KOPT-K1 (cell line): ENCODE results near the gene TRIM77.
"Not testable (repeated sequence)": the region's sequence is repeated elsewhere in the genome, so short reads cannot be mapped to it uniquely, and the experiment has no call there.

Source experiments
- H3K27ac ChIP-seq: fragments of 200-600 bp; sonication (generic); 2 replicates; pipeline ENCODE4 v1.5.1; 2016; ENCODE audit warnings: antibody characterized with exemption, mild to moderate bottlenecking, low read depth, low read length; ENCODE audit not compliant: poor library complexity, severe bottlenecking
- H3K36me3 ChIP-seq: fragments of 200-600 bp; sonication (generic); 2 replicates; pipeline ENCODE4 v1.5.1; 2017; ENCODE audit warnings: antibody characterized with exemption, mild to moderate bottlenecking, low read length, moderate library complexity; ENCODE audit not compliant: insufficient read depth
- H3K9me3 ChIP-seq: fragments of 200-600 bp; sonication (generic); 2 replicates; pipeline ENCODE4 v1.5.1; 2017; ENCODE audit warnings: antibody characterized with exemption, low read length, mild to moderate bottlenecking; ENCODE audit not compliant: insufficient read depth, poor library complexity, severe bottlenecking

TRIM77 gene

GRCh38 chr11:89709999-89710398, at the start of gene TRIM77:
TSS of gene TRIM77 (plus strand) at chr11:89710299. CDS start at chr11:89710299, 0 bp downstream.
- not testable (repeated sequence) for H3K9me3 ChIP-seq, H3K36me3 ChIP-seq, H3K27ac ChIP-seq

- no peak overlapping the region for H3K27ac ChIP-seq
- no peaks in the 10 kb centered on the region for H3K9me3 ChIP-seq
- no peaks in the 10 kb centered on the region for H3K36me3 ChIP-seq
Measured at GRCh38 chr11:89667001-89667400, 43.1 kb upstream of the TRIM77 start.

DNA sequence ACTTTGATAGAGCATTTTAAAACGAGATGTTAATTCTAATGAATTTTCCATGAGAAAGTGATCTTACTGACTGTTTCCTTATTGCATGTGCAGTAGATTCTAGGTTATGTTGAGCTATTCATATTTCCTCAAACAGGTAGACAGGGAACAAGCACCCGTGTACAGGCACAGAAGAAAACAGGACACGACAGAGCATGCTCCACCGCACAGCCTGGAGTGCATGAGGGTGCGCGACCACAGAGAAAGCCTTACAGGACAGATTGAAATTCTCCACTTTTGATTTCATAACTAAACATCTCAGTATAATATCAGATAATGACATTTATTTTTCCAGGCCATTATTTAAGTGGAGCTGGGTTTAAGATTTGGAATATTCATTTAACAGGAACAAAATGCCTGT, 41.9 kb upstream of the TRIM77 start:
- H3K36me3 ChIP-seq, H3K27ac ChIP-seq, H3K9me3 ChIP-seq: not testable (repeated sequence)

DNA sequence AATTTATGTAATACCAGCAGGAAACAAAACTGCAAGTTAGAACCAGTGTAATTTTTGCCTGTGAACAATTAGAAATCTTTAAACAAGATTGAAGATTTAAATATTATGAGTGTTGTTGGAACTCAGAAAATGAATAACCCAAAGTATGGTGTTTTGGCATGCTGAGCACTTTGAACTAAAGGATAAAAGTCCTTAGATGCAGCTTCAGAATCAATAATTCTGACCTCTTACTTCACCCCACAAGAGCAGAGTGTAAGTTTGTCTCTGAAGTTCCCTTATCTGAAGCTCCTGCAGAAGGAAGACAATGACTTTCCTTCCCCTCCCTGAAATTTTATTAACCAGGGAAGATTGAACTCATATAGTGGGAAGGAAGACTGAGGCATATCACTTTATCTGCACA, 40.5 kb upstream of the TRIM77 start:
- H3K9me3 ChIP-seq, H3K36me3 ChIP-seq, H3K27ac ChIP-seq: not testable (repeated sequence)

GRCh38 chr11:89669993-89670669, 40.0 kb upstream of the TRIM77 start:
- not testable (repeated sequence) for H3K27ac ChIP-seq, H3K9me3 ChIP-seq, H3K36me3 ChIP-seq

- H3K9me3 ChIP-seq, H3K27ac ChIP-seq: not testable (repeated sequence)
Measured at GRCh38 chr11:89672547-89672946, 37.6 kb upstream of the TRIM77 start.

DNA sequence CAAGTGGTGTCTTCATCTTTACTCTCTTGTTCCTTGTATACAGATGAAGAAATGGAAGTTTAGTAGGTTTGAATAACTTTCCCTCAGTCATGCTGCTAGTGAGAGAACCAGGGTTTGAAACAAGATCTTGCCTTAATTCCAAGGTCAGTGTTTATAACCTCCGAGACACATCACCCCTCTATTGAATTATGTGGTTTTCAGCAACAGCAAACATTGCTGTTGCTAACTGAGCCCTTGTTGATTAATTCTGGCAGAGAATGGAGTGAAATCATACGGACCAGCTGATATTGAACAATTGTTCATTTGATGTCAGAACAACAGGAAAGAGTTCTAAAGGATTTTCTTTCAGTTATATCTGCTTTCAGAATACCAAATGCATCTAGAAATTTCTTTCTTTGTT, 36.7 kb upstream of the TRIM77 start:
- not testable (repeated sequence) for H3K27ac ChIP-seq, H3K36me3 ChIP-seq, H3K9me3 ChIP-seq

More at GRCh38 chr11:89672547-89672946, 37.6 kb upstream of the TRIM77 start:
- H3K36me3 ChIP-seq = not testable (repeated sequence)

DNA sequence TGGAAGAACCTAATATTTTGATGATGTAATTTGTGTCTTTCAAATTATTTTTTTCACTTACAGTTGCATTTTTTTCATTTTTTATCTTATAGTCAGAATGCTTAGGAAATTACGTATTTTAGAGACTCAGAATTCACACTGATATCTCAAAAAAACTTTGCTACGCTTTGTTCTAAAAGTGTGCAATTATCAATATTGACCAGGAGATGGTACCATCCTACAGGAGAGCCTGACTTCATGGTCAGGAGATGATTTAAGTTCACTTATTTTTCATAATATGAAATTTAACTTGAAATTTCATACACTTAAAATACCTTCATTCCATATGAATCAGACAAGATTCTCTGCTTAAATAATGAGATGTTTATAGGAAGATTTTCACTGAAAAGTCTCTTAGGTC, 34.7 kb upstream of the TRIM77 start:
- not testable (repeated sequence) for H3K27ac ChIP-seq, H3K36me3 ChIP-seq, H3K9me3 ChIP-seq

- H3K36me3 ChIP-seq, H3K9me3 ChIP-seq, H3K27ac ChIP-seq: not testable (repeated sequence)
Measured at GRCh38 chr11:89675948-89676347, 34.2 kb upstream of the TRIM77 start.

DNA sequence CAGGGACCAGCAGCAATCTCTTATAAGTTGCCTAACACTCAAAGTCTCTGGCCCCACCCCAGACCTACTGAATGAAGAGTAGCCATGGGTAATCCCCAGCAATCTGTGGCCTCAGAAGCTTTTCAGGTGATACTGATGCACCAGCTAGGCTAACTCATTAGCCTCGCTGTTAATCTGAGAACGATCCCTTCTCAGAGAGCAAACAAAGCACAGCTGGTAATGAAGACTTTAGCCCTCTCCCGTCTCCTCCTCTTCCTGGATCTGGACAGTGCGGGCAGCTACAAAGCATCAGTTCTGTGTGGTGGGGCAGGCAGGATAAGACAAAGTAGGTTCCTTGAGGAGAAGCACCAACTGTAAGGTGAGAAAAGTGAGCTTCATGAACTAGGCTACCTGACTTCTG, 3.0 kb upstream of the TRIM77 start:
- not testable (repeated sequence) for H3K9me3 ChIP-seq, H3K36me3 ChIP-seq, H3K27ac ChIP-seq

DNA sequence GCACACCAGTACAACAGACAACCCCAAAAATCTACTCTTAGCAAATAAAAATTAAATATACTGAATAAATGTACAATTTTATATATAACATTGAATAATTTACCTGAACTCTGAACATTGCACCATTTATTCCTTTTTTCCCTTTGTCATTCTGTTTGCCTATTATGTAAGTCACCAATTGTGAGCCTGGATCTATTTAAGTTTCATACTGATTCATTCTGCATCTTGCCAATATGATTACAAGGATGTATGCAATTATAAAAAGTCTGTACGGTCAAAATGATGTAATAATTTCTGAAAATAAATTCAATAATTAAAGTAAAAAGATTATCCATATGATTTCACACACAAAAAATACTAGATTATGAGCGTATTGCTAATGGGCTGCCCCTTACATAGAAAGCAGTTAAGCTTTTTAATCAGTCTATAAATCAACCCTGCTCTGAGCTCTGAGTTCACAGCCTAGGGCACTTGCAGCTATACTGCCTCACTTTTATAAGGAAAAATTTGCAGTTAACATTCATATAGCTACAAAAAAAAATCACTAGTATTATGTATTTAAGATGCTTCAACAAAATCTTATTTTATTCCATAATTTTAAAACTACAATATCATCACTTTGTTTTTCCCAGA, 14.9 kb downstream of the TRIM77 start:
- not testable (repeated sequence) for H3K27ac ChIP-seq, H3K9me3 ChIP-seq, H3K36me3 ChIP-seq

DNA sequence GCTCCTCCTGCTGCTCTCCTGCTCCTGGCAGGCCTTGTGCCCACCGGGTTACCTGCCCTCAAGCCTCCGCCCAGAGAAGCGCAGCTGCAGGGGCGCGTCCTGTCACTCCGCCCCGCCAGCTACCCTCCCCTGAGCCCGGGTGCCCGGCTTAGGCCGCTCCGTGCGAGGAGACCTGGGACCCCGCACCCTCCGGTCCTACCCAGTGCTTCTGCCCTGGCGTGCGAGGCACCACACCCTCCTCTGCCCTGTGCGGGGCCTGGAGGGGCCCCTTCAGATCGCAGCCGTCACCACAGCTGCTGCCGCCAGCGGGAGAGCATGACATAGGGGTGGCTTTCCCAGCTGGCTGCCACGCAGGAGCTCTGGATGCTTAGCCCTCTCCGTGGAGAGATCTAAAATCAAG, 20.1 kb downstream of the TRIM77 start:
- not testable (repeated sequence) for H3K27ac ChIP-seq, H3K9me3 ChIP-seq, H3K36me3 ChIP-seq

DNA sequence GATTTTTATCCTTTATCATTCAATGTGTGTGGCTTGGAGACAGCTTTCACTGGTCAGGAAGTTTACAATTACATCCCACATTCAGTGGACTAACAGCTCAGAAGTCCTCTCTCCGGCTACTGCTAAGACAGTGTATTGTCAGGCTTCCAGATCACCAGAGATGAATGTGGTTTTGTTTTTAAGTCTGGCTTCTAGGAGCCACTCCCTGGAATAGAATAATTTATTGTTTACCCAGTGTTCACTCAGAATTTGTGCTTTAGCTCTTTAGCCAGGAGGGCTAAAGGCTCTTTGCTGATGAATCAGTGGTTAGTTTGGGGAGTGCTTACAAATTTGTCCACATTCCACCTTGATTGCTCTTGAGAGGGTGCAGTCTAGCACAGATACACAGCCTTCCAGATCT, 26.5 kb downstream of the TRIM77 start:
- H3K9me3 ChIP-seq = no peaks in the 10 kb centered on the region
- no peaks in the 10 kb centered on the region for H3K36me3 ChIP-seq
- H3K27ac ChIP-seq = no peak overlapping the region

- Histone ChIP-seq H3K36me3 (no peaks in the 10 kb centered on the region), H3K9me3 (no peaks in the 10 kb centered on the region), H3K27ac (no peak overlapping the region)
Measured at GRCh38 chr11:89737116-89737515, 27.0 kb downstream of the TRIM77 start.

GRCh38 chr11:89741406-89741805, 31.3 kb downstream of the TRIM77 start:
- H3K27ac ChIP-seq, H3K36me3 ChIP-seq, H3K9me3 ChIP-seq: not testable (repeated sequence)

DNA sequence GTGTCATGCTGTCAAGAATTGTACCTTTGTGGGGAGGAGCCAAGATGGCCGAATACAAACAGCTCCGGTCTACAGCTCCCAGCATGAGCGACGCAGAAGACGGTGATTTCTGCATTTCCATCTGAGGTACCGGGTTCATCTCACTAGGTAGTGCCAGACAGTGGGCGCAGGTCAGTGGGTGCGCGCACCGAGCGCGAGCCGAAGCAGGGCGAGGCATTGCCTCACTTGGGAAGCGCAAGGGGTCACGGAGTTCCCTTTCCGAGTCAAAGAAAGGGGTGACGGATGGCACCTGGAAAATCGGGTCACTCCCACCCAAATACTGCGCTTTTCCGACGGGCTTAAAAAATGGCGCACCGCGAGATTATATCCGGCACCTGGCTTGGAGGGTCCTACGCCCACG, 34.1 kb downstream of the TRIM77 start:
- not testable (repeated sequence) for H3K9me3 ChIP-seq, H3K27ac ChIP-seq, H3K36me3 ChIP-seq
